Coronary artery (tissue), 2 donors: ENCODE results near the gene LHPP.

Source experiments
- DNase-seq: peaks from one replicate; pipeline ENCODE4 v3.0.0-alpha.2; 2017; ENCODE audit warnings: low spot score
- H3K27ac ChIP-seq, 2 donors: fragments of 200-600 bp; sonication (generic); one replicate each; pipeline ENCODE4 v1.5.1; 2016 to 2019
- H3K4me3 ChIP-seq: fragments of 200-600 bp; sonication (generic); 2 replicates; pipeline ENCODE4 v1.5.1; 2016; ENCODE audit warnings: mild to moderate bottlenecking, moderate library complexity
- TF ChIP-seq, protein P1 (sequence below): fragments of 200-600 bp; sonication (generic); IDR thresholded peaks from one replicate; pipeline ENCODE4 v1.5.1; 2019; ENCODE audit warnings: antibody characterized with exemption

LHPP gene

DNA sequence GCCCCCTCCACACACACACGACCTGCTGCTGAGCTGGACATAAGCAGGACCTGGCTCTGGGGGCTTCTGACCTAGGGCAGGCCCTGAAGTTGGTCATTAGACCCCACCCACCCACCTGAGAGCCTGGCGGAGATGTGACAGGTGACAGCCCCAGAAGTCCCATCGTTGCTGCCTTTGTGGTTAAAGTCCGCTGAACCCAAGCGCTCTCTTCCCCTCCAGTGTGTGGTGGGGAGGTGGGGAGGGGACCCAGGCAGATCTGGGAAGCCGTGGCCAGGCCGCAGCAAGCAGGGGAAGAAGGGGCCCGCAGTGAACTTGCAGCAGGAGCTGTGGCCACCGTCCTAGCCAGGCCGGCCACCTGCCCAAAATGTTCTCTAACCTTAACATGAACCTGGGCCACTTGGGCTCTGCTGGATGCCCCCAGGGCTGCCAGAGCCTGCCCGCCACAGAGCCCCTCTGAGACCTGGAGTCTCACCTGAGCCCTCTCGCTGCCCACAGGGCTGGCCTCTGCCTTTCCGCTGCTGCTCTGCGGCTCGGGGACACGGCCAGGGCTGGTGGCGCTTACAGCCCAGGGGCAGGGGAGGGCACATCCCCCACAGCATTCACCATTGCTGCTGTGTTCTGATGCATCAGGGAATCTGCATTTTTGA lies 65.1 kb downstream of the LHPP start:
- no peak overlapping the region for H3K27ac ChIP-seq
- DNase-seq = no peak

DNA sequence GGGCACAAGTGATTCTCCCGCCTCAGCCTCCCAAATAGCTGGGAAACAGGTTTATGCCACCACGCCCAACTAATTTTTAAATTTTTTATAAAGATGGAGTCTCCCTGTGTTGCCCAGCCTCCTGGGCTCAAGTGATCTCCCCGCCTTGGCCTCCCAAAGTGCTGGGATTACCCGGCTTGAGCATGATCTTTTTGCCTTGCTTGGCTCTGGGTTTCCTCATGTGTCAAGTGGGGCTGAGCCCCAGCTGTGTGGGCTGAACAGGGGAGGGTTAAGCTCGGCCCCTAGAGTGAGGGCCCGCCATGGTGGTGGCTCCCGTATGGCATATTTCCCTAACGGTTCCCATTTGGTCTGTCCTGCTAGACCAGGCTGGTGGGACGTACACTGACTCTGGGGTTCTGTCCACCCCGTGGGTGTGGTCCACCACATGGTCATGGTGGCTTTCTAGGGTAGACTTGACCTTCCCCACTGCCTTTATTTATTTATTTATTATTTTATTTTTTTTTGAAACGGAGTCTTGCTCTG lies 66.3 kb downstream of the LHPP start:
- no peak for DNase-seq
- H3K4me3 ChIP-seq = no peak overlapping the region
- TF ChIP-seq, protein P1, sequence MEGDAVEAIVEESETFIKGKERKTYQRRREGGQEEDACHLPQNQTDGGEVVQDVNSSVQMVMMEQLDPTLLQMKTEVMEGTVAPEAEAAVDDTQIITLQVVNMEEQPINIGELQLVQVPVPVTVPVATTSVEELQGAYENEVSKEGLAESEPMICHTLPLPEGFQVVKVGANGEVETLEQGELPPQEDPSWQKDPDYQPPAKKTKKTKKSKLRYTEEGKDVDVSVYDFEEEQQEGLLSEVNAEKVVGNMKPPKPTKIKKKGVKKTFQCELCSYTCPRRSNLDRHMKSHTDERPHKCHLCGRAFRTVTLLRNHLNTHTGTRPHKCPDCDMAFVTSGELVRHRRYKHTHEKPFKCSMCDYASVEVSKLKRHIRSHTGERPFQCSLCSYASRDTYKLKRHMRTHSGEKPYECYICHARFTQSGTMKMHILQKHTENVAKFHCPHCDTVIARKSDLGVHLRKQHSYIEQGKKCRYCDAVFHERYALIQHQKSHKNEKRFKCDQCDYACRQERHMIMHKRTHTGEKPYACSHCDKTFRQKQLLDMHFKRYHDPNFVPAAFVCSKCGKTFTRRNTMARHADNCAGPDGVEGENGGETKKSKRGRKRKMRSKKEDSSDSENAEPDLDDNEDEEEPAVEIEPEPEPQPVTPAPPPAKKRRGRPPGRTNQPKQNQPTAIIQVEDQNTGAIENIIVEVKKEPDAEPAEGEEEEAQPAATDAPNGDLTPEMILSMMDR = no peak
- no peak overlapping the region for H3K27ac ChIP-seq

More for the DNA sequence above, 65.1 kb downstream of the LHPP start:
- TF ChIP-seq, protein P1 = no peak
- no peak overlapping the region for H3K4me3 ChIP-seq

- Histone ChIP-seq H3K27ac (no peak overlapping the region), H3K4me3 (no peak overlapping the region)
- no peak for DNase-seq
- TF ChIP-seq, protein P1 = no peak
These were observed 68.1 kb downstream of the LHPP start for GRCh38 chr10:124529661-124530214.

- H3K27ac ChIP-seq = no peak overlapping the region
- no peak overlapping the region for H3K4me3 ChIP-seq
- no peak for DNase-seq
- TF ChIP-seq, protein P1 = peak; percentile 81
These were observed 68.6 kb downstream of the LHPP start for GRCh38 chr10:124530215-124530665.

DNA sequence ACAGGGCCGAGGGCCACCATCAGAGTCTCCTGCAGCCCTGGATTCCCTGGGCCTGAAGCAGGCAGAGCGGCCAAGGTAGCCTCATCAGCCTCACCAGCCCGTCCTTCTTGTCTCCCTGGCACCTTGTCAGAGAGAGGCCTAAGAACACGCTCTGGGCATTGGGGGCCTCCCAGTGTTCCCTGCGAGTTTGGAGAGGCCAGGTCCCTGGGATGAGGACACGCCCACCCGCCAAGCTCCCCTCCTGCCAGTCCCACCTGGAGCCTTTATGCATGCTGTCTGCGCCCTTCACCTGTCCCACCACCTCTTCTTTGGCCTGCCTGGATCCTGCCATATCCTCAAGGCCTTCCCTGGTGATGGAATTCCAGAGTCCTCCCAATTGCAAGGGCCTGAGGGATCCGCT lies 69.2 kb downstream of the LHPP start:
- TF ChIP-seq, protein P1 = no peak
- Histone ChIP-seq H3K4me3 (no peak overlapping the region), H3K27ac (no peak overlapping the region)
- DNase-seq = no peak

- TF ChIP-seq, protein P1 = no peak
- no peak overlapping the region for H3K4me3 ChIP-seq
- DNase-seq = no peak
- no peak overlapping the region for H3K27ac ChIP-seq
These were observed 70.6 kb downstream of the LHPP start for GRCh38 chr10:124532106-124532641.
